ENCODE data around the gene NECAB2.

NECAB2 gene

DNA sequence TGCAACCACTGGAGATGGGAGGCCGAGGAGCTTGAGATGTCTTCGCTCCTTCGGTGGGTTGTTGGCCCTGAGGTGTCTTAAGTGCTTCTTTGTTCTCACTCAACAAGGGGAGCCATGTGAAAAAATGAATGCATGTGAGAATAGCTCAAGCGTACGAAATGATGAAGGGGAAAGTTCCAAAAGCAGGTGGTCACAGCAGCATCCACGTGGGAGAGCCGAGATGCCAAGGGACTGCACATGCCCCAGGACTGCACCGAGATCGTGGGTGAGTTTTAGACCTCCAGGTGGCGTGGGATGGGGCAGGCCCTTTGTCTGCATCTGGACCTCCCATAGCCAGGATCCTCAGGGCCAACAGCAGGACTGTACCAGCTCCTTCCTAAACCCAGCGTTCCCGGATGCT is 66.5 kb downstream of the NECAB2 start:
- H4K20me1 ChIP-seq (ENCODE audit: control insufficient read depth, insufficient read depth, low read depth, low read length) = no peaks in the 10 kb centered on the region; the same call in 1 of the 2 replicates
- no peaks in the 10 kb centered on the region for H3K9me3 ChIP-seq (ENCODE audit: control insufficient read depth, insufficient read depth, low read length)
- H3K36me3 ChIP-seq (ENCODE audit: control insufficient read depth, low read length) = no peaks in the 10 kb centered on the region
- no peaks in the 10 kb centered on the region for H3F3A ChIP-seq (ENCODE audit: control insufficient read depth, insufficient read depth)
- no peaks in the 10 kb centered on the region for H3K4me1 ChIP-seq (ENCODE audit: control insufficient read depth, low read length)
- no peak overlapping the region for H3K4me3 ChIP-seq (ENCODE audit: low read length)
- H3K4me2 ChIP-seq (ENCODE audit: low read length) = no peak overlapping the region
- TF ChIP-seq EZH2phosphoT487 (IDR thresholded peaks at IDR 0.05; ENCODE audit: borderline replicate concordance, low read length) = no peak
- TF ChIP-seq, protein P1, sequence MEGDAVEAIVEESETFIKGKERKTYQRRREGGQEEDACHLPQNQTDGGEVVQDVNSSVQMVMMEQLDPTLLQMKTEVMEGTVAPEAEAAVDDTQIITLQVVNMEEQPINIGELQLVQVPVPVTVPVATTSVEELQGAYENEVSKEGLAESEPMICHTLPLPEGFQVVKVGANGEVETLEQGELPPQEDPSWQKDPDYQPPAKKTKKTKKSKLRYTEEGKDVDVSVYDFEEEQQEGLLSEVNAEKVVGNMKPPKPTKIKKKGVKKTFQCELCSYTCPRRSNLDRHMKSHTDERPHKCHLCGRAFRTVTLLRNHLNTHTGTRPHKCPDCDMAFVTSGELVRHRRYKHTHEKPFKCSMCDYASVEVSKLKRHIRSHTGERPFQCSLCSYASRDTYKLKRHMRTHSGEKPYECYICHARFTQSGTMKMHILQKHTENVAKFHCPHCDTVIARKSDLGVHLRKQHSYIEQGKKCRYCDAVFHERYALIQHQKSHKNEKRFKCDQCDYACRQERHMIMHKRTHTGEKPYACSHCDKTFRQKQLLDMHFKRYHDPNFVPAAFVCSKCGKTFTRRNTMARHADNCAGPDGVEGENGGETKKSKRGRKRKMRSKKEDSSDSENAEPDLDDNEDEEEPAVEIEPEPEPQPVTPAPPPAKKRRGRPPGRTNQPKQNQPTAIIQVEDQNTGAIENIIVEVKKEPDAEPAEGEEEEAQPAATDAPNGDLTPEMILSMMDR (IDR thresholded peaks at IDR 0.05; ENCODE audit: low read depth, low read length, poor library complexity, severe bottlenecking) = no peak
- no peaks in the 10 kb centered on the region for H3K79me2 ChIP-seq (ENCODE audit: control insufficient read depth, low read length)
- H3K27ac ChIP-seq (ENCODE audit: low read depth, low read length) = no peak overlapping the region
- no peaks in the 10 kb centered on the region for H3K9me2 ChIP-seq (replicated peaks; ENCODE audit: control insufficient read depth, low read length)
- H3K27me3 ChIP-seq (ENCODE audit: control insufficient read depth, low read length) = no peaks in the 10 kb centered on the region

DNA sequence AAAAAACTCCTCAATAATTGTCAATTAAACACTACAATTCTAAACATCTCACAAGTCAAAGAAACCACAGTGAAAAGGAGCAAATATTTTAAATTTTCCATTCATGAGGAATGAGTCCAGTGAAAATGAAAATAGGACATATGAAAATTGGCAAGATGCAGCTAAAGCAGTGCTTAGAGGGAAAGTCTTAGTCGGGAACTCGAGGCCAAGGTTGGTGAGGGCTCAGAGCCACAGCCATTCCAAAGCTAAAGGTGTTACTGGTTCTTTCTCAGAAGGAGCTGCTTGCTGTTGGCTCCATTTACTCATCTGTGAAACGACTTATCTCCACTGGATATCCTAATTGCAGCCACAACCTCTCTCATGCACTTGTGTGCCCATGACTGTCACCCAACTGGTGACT is 68.1 kb downstream of the NECAB2 start:
- TF ChIP-seq, protein P1 (IDR thresholded peaks at IDR 0.05; ENCODE audit: low read depth, low read length, poor library complexity, severe bottlenecking) = no peak
- no peak for TF ChIP-seq EZH2phosphoT487 (IDR thresholded peaks at IDR 0.05; ENCODE audit: borderline replicate concordance, low read length)
- no peaks in the 10 kb centered on the region for H3K9me3 ChIP-seq (ENCODE audit: control insufficient read depth, insufficient read depth, low read length)
- no peak overlapping the region for H3K4me2 ChIP-seq (ENCODE audit: low read length)
- no peaks in the 10 kb centered on the region for H3K79me2 ChIP-seq (ENCODE audit: control insufficient read depth, low read length)
- H4K20me1 ChIP-seq (ENCODE audit: control insufficient read depth, insufficient read depth, low read depth, low read length) = no peaks in the 10 kb centered on the region; the same call in 1 of the 2 replicates
- H3K27ac ChIP-seq (ENCODE audit: low read depth, low read length) = no peak overlapping the region
- H3K27me3 ChIP-seq (ENCODE audit: control insufficient read depth, low read length) = no peaks in the 10 kb centered on the region
- H3K36me3 ChIP-seq (ENCODE audit: control insufficient read depth, low read length) = no peaks in the 10 kb centered on the region
- no peaks in the 10 kb centered on the region for H3K4me1 ChIP-seq (ENCODE audit: control insufficient read depth, low read length)
- H3F3A ChIP-seq (ENCODE audit: control insufficient read depth, insufficient read depth) = no peaks in the 10 kb centered on the region
- no peak overlapping the region for H3K4me3 ChIP-seq (ENCODE audit: low read length)
- H3K9me2 ChIP-seq (replicated peaks; ENCODE audit: control insufficient read depth, low read length) = no peaks in the 10 kb centered on the region

DNA sequence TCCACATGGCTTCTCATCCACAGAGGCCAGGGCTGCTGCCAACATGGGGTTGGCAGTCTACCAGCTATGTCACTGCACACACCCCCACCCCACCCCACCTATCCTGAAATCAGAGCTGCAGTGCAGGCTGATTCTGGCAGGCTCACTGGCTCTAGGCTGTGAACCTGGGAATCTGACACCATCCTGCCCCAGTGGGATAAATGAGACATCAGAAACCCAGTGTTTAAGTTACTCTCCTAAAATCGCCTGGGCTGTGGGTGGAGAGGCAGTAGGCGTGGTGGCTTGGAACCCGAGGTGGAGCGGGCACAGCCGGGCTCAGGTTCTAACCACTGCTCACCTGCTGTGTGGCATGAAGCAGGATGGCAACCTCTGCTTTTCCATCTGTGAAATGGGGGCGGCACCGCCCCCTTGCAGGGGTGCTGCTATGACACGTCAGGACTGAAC is 69.0 kb downstream of the NECAB2 start:
- Histone ChIP-seq H3K27me3 (ENCODE audit: control insufficient read depth, low read length) (no peaks in the 10 kb centered on the region), H3K9me2 (replicated peaks; ENCODE audit: control insufficient read depth, low read length) (no peaks in the 10 kb centered on the region)

More for the DNA sequence above, 69.0 kb downstream of the NECAB2 start:
- Histone ChIP-seq H3K4me3 (ENCODE audit: low read length) (no peak overlapping the region), H3K79me2 (ENCODE audit: control insufficient read depth, low read length) (no peaks in the 10 kb centered on the region), H3K27ac (ENCODE audit: low read depth, low read length) (no peak overlapping the region), H4K20me1 (ENCODE audit: control insufficient read depth, insufficient read depth, low read depth, low read length) (no peaks in the 10 kb centered on the region; the same call in 1 of the 2 replicates), H3K4me1 (ENCODE audit: control insufficient read depth, low read length) (no peaks in the 10 kb centered on the region), H3K4me2 (ENCODE audit: low read length) (no peak overlapping the region), H3K9me3 (ENCODE audit: control insufficient read depth, insufficient read depth, low read length) (no peaks in the 10 kb centered on the region), H3F3A (ENCODE audit: control insufficient read depth, insufficient read depth) (no peaks in the 10 kb centered on the region), H3K36me3 (ENCODE audit: control insufficient read depth, low read length) (no peaks in the 10 kb centered on the region)
- no peak for TF ChIP-seq EZH2phosphoT487 (IDR thresholded peaks at IDR 0.05; ENCODE audit: borderline replicate concordance, low read length)
- TF ChIP-seq, protein P1 (IDR thresholded peaks at IDR 0.05; ENCODE audit: low read depth, low read length, poor library complexity, severe bottlenecking) = no peak

All from DOHH2 (cell line).